ENCODE results near the gene PCYT2. TPM values are rescaled to one million over a fixed set of nuclear protein-coding genes. Genes with fewer than 3 reads are reported as not detected.
A peak's percentile ranks its signal among the peaks of the same experiment; 100 is the strongest.

PCYT2 gene
- total and polyA plus RNA-seq, 9 of the 15 experiments (the other 6 are each of a cell fraction or from before 2014, with no cell fraction given): 0.92 to 134 (median 82.5) TPM

- TF ChIP-seq TSHZ1 (CRISPR knock-in tag; IDR thresholded peaks at IDR 0.05) (no peak), SRSF7 (optimal IDR thresholded peaks at IDR 0.05; ENCODE audit: low read depth, low read length) (no peak), POLR2H (tag; IDR thresholded peaks at IDR 0.05; ENCODE audit: low read depth) (no peak), KLF1 (tag; IDR thresholded peaks at IDR 0.05) (no peak), NFATC3 (IDR thresholded peaks at IDR 0.05) (no peak), HDAC6 (IDR thresholded peaks at IDR 0.05; ENCODE audit: low read depth, low read length) (no peak), NRF1 (conservative IDR thresholded peaks at IDR 0.05 in 1 of 2, IDR thresholded peaks at IDR 0.05 in 1 of 2) (peak; percentile 59 to 63), RBM14 (IDR thresholded peaks at IDR 0.05; ENCODE audit: borderline replicate concordance, insufficient read depth, low read depth, low read length) (no peak), RFX1 (IDR thresholded peaks at IDR 0.05) (no peak), BRCA1 (IDR thresholded peaks at IDR 0.05) (no peak), BRCA1 (CRISPR knock-in tag; IDR thresholded peaks at IDR 0.05) (no peak), ZBTB11 (CRISPR knock-in tag; IDR thresholded peaks at IDR 0.05) (no peak), CREBBP (IDR thresholded peaks at IDR 0.05; ENCODE audit: low read depth, low read length) (no peak), MYNN (IDR thresholded peaks at IDR 0.05) (no peak), MYNN (CRISPR knock-in tag; IDR thresholded peaks at IDR 0.05) (no peak), BCL6 (CRISPR knock-in tag; IDR thresholded peaks at IDR 0.05) (no peak), NFYB (IDR thresholded peaks at IDR 0.05; ENCODE audit: extremely low read depth, insufficient read length) (no peak)
- TF ChIP-seq, protein P1, sequence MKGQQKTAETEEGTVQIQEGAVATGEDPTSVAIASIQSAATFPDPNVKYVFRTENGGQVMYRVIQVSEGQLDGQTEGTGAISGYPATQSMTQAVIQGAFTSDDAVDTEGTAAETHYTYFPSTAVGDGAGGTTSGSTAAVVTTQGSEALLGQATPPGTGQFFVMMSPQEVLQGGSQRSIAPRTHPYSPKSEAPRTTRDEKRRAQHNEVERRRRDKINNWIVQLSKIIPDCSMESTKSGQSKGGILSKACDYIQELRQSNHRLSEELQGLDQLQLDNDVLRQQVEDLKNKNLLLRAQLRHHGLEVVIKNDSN (CRISPR knock-in tag; IDR thresholded peaks at IDR 0.05): no peak
- TF ChIP-seq, protein P2, sequence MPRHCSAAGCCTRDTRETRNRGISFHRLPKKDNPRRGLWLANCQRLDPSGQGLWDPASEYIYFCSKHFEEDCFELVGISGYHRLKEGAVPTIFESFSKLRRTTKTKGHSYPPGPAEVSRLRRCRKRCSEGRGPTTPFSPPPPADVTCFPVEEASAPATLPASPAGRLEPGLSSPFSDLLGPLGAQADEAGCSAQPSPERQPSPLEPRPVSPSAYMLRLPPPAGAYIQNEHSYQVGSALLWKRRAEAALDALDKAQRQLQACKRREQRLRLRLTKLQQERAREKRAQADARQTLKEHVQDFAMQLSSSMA (CRISPR knock-in tag; IDR thresholded peaks at IDR 0.05): no peak
Observed at GRCh38 chr17:81924557-81925532, 13.6 kb upstream of the PCYT2 start (continued).
